Hepatocyte (in vitro differentiated cells): ENCODE measurements around the gene SLC7A7. TPM values are rescaled to one million over a fixed set of nuclear protein-coding genes. Genes with fewer than 3 reads are reported as not detected.
"Not testable (repeated sequence)": the region's sequence is repeated elsewhere in the genome, so short reads cannot be mapped to it uniquely, and the experiment has no call there.

Source experiments
- DNase-seq: peaks from one replicate; pipeline ENCODE4 v3.0.0-alpha.2; 2016; ENCODE audit warnings: low spot score
- H2AFZ ChIP-seq: fragments of 200-600 bp; sonication (generic); 2 replicates; pipeline ENCODE4 v1.6.0; 2016; ENCODE audit warnings: antibody characterized with exemption, mild to moderate bottlenecking
- H3K27ac ChIP-seq: fragments of 200-600 bp; sonication (generic); 2 replicates; pipeline ENCODE4 v1.5.1; 2016; ENCODE audit warnings: mild to moderate bottlenecking
- H3K27me3 ChIP-seq: fragments of 200-600 bp; sonication (generic); 2 replicates; pipeline ENCODE4 v1.6.1; 2016
- H3K36me3 ChIP-seq: fragments of 200-600 bp; sonication (generic); replicated peaks from 2 replicates; pipeline ENCODE4 v1.5.1; 2016; ENCODE audit warnings: low read depth; ENCODE audit not compliant: insufficient read depth
- H3K4me1 ChIP-seq: fragments of 200-600 bp; sonication (generic); 2 replicates; pipeline ENCODE4 v1.5.1; 2016; ENCODE audit warnings: mild to moderate bottlenecking, moderate library complexity; ENCODE audit not compliant: insufficient read depth
- H3K4me2 ChIP-seq: fragments of 200-600 bp; sonication (generic); 2 replicates; pipeline ENCODE4 v1.6.0; 2016
- H3K4me3 ChIP-seq: fragments of 200-600 bp; sonication (generic); 2 replicates; pipeline ENCODE4 v1.5.1; 2016; ENCODE audit warnings: mild to moderate bottlenecking
- H3K79me2 ChIP-seq: fragments of 200-600 bp; sonication (generic); 2 replicates; pipeline ENCODE4 v1.6.0; 2017; ENCODE audit warnings: mild to moderate bottlenecking
- H3K9me2 ChIP-seq: fragments of 200-600 bp; sonication (generic); replicated peaks from 2 replicates; pipeline ENCODE4 v1.6.0; 2017; ENCODE audit warnings: mild to moderate bottlenecking; ENCODE audit not compliant: insufficient read depth
- H3K9me3 ChIP-seq: fragments of 200-600 bp; sonication (generic); 2 replicates; pipeline ENCODE4 v1.5.1; 2016; ENCODE audit warnings: low read depth, mild to moderate bottlenecking
- H4K20me1 ChIP-seq: fragments of 200-600 bp; sonication (generic); 2 replicates; pipeline ENCODE4 v1.6.0; 2016; ENCODE audit warnings: mild to moderate bottlenecking; ENCODE audit not compliant: insufficient read depth, poor library complexity, severe bottlenecking
- EZH2 ChIP-seq: fragments of 200-600 bp; sonication (generic); IDR thresholded peaks from 2 replicates; pipeline ENCODE4 v1.6.1; 2016; ENCODE audit warnings: antibody characterized with exemption, mild to moderate bottlenecking, borderline replicate concordance
- EZH2phosphoT487 ChIP-seq: fragments of 200-600 bp; sonication (generic); IDR thresholded peaks from one replicate; pipeline ENCODE4 v1.6.1; 2018; ENCODE audit warnings: antibody characterized with exemption, mild to moderate bottlenecking, low read depth, moderate library complexity; ENCODE audit not compliant: unreplicated experiment, severe bottlenecking
- WGBS: methylation state at CpG from one replicate; pipeline ENCODE4 v1.1.6; 2016; ENCODE audit warnings: low lambda C conversion rate; ENCODE audit errors: missing lambda C conversion rate; 5-methylcytosine and 5-hydroxymethylcytosine counted together
- polyA plus RNA-seq: library from polyadenylated mRNA; unstranded; fragments of >200 nt; fragmentation: Nextera tagmentation; extraction: Ambion mirVana; gene quantifications from 2 replicates; pipeline ENCODE4 v1.2.1, GENCODE V29; 2016
- total RNA-seq: library from RNA; depleted of rRNA; stranded (reverse); fragments of >200 nt; gene quantifications from 2 replicates; pipeline ENCODE4 v1.2.3, GENCODE V29; 2014
- TF ChIP-seq, protein P1 (sequence below): fragments of 200-600 bp; sonication (generic); IDR thresholded peaks from 2 replicates; pipeline ENCODE4 v1.5.1; 2016; ENCODE audit warnings: antibody characterized with exemption, mild to moderate bottlenecking; ENCODE audit not compliant: poor library complexity

Gene SLC7A7
- total and polyA plus RNA-seq, 2 experiments from 2014 or later = 206 to 337 TPM

DNA sequence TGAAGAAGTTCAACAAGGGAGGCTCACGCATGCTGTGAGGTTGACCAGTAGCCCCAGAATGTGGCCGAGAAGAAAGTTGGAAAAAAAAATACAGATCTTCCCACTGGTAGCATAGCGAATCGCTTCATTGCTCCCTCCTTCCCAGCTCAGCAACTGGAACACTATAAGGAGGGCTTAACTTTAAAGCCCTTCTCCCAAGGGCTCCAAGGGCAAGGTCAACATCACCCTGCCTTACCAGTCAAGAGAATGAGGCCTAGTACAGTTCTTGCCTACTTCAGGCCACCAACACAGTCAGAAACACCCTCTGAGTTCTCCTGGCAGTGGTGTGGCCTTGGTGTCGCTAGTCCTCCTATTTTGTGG is 34.3 kb downstream of the SLC7A7 start:
- DNase-seq = no peak
- Histone ChIP-seq H3K79me2 (peaks cover 14% of the 10 kb centered on the region), H3K9me2 (no peaks in the 10 kb centered on the region), H3K27me3 (no peaks in the 10 kb centered on the region), H3K36me3 (no peaks in the 10 kb centered on the region), H3K27ac (peak overlapping the region; percentile 75), H3K4me3 (no peak overlapping the region), H3K4me1 (peaks cover 22% of the 10 kb centered on the region), H2AFZ (no peak overlapping the region), H3K4me2 (no peak overlapping the region), H3K9me3 (no peaks in the 10 kb centered on the region), H4K20me1 (no peaks in the 10 kb centered on the region)
- WGBS = 90% methylated on average over 5 of the region's 5 CpGs
- TF ChIP-seq, protein P1, sequence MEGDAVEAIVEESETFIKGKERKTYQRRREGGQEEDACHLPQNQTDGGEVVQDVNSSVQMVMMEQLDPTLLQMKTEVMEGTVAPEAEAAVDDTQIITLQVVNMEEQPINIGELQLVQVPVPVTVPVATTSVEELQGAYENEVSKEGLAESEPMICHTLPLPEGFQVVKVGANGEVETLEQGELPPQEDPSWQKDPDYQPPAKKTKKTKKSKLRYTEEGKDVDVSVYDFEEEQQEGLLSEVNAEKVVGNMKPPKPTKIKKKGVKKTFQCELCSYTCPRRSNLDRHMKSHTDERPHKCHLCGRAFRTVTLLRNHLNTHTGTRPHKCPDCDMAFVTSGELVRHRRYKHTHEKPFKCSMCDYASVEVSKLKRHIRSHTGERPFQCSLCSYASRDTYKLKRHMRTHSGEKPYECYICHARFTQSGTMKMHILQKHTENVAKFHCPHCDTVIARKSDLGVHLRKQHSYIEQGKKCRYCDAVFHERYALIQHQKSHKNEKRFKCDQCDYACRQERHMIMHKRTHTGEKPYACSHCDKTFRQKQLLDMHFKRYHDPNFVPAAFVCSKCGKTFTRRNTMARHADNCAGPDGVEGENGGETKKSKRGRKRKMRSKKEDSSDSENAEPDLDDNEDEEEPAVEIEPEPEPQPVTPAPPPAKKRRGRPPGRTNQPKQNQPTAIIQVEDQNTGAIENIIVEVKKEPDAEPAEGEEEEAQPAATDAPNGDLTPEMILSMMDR = no peak
- TF ChIP-seq EZH2phosphoT487 (no peak), EZH2 (no peak)

DNA sequence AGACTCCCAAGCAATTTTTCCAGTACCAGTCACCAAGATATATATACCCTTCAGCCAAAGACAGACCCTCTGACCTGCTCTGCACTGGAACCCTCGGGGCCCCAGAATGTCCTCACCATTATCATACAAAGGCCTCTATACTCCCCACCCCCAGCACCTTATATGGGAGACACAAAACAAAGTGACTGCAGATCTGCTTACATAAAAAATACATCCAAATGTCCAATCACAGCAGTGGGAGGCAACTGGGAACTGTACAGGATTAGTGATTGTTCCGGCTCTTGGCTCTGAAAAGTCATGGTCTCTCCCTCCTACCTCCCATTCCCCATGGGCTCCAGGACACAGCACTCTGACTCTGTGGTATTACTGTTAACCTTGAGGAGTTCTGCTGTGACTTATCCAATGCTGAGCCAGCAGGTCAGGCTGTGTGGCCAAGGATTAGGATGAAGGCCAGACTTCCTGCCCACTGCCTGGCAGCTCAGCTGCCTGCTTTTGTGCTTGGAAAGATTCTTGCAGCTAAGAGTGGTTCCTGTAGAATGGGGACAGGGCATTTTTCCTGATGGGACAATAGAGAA is 35.0 kb downstream of the SLC7A7 start:
- no peak overlapping the region for H3K4me3 ChIP-seq
- no peaks in the 10 kb centered on the region for H3K27me3 ChIP-seq
- H3K9me3 ChIP-seq = no peaks in the 10 kb centered on the region
- WGBS = 37% methylated on average over 2 of the region's 2 CpGs
- no peaks in the 10 kb centered on the region for H3K36me3 ChIP-seq
- H3K27ac ChIP-seq = peak overlapping the region; percentile 75
- peaks cover 22% of the 10 kb centered on the region for H3K4me1 ChIP-seq
- DNase-seq = no peak
- no peaks in the 10 kb centered on the region for H3K9me2 ChIP-seq
- TF ChIP-seq EZH2 = no peak
- TF ChIP-seq, protein P1 = no peak
- TF ChIP-seq EZH2phosphoT487 = no peak
- H2AFZ ChIP-seq = no peak overlapping the region
- H3K4me2 ChIP-seq = no peak overlapping the region
- no peaks in the 10 kb centered on the region for H4K20me1 ChIP-seq
- H3K79me2 ChIP-seq = peaks cover 12% of the 10 kb centered on the region

DNA sequence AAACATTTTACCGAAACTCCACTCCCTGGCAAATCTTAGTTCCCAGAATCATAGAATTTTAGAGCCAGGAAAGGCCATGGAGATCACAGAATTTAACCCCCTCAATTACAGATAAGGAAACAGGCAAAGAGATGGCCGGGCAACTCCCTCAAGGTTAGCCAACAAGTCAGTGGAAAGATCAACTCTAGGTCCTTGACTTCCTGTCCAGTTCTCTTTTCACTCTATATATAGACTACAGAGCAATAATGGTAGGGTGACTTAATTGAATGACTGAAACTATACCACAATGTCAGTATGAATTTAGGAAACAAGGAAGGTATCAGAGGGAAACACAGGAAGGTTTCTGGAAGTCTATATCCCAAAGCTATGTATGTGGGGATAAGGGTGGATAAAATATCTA is 37.2 kb downstream of the SLC7A7 start:
- H3K9me2 ChIP-seq = no peaks in the 10 kb centered on the region
- no peak overlapping the region for H3K4me3 ChIP-seq
- H3K4me2 ChIP-seq = no peak overlapping the region
- H3K27ac ChIP-seq = peak overlapping the region; percentile 23
- peaks cover 22% of the 10 kb centered on the region for H3K4me1 ChIP-seq
- no peak overlapping the region for H2AFZ ChIP-seq
- peaks cover 2% of the 10 kb centered on the region for H3K79me2 ChIP-seq
- WGBS = 90% methylated on average over 2 of the region's 2 CpGs
- no peak for TF ChIP-seq EZH2phosphoT487
- no peak for TF ChIP-seq EZH2
- TF ChIP-seq, protein P1 = no peak
- no peak for DNase-seq
- H3K27me3 ChIP-seq = no peaks in the 10 kb centered on the region
- no peaks in the 10 kb centered on the region for H3K9me3 ChIP-seq
- no peaks in the 10 kb centered on the region for H4K20me1 ChIP-seq
- no peaks in the 10 kb centered on the region for H3K36me3 ChIP-seq

DNA sequence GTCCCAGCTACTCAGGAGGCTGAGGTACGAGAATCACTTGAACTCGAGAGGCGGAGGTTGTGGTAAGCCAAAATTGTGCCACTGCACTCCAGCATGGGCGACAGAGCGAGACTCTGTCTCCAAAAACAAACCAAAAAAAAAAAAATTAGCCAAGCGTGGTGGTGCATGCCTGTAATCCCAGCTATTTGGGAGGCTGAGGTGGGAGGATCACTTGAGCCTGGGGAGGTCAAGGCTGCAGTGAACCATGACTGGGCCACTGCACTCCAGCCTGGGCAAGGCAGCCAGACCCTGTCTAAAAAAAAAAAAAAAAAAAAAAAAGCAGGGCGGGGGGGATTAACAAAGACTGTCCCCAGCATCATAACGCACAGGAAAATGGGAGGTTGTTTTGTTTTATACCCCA is 38.4 kb downstream of the SLC7A7 start:
- not testable (repeated sequence) for H4K20me1 ChIP-seq, DNase-seq, H3K9me3 ChIP-seq, H3K27ac ChIP-seq, H3K4me3 ChIP-seq, H3K79me2 ChIP-seq, H3K4me2 ChIP-seq, H3K36me3 ChIP-seq, H3K9me2 ChIP-seq, H3K27me3 ChIP-seq, H2AFZ ChIP-seq
- WGBS = 97% methylated on average over 8 of the region's 8 CpGs
- peaks cover 19% of the 10 kb centered on the region for H3K4me1 ChIP-seq
